ENCODE data around the gene NTMT1.

- TF ChIP-seq CTCF (IDR thresholded peaks at IDR 0.05; ENCODE audit: insufficient read depth, low read depth, low read length): no peak
- TF ChIP-seq EZH2 (IDR thresholded peaks at IDR 0.05; ENCODE audit: insufficient read depth, low read length): no peak
Measured at GRCh38 chr9:129649726-129650679, 24.0 kb downstream of the NTMT1 start.
